ENCODE measurements around the gene CHRNE. TPM values are rescaled to one million over a fixed set of nuclear protein-coding genes. Genes with fewer than 3 reads are reported as not detected.
A peak's percentile ranks its signal among the peaks of the same experiment; 100 is the strongest.

Gene CHRNE
- total RNA-seq, 2 experiments from 2014 or later: 0.27 to 0.32 TPM

DNA sequence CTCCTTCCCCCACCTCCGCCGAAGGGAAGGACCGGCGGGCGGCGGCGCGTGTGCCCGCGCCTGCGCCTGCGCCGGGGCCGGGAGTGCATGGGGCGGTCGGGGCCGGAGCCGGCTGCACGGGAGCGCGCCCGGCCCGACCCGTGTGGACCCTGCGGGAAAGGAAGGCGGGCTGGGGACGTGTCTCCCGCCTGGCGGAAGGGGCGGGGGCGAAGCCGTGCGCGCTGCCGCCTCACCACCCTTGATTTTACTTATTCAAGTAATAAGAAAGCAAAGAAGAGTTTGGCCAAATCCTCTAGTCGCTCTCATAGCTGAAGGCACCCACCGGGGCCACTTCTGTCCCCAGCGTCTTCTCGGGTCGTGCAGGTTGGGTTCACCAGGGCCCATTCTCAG lies 46.0 kb upstream of the CHRNE start:
- no peaks in the 10 kb centered on the region for H3K9me3 ChIP-seq (ENCODE audit: low read length)
- intact Hi-C loops (cut with micrococcal nuclease; ENCODE audit: unreplicated experiment): loop anchor here (1.0 to 10.0 kb wide), 3 partner anchors 18 to 246 kb away; partner anchors contain the start of genes INCA1, KIF1C, SPAG7 and ZNF594
- CTCF ChIA-PET (ENCODE audit: unreplicated experiment): no interaction called here
- no peak for TF ChIP-seq EZH2phosphoT487 (IDR thresholded peaks at IDR 0.05; ENCODE audit: borderline replicate concordance, low read depth, low read length)
- TF ChIP-seq, protein P1, sequence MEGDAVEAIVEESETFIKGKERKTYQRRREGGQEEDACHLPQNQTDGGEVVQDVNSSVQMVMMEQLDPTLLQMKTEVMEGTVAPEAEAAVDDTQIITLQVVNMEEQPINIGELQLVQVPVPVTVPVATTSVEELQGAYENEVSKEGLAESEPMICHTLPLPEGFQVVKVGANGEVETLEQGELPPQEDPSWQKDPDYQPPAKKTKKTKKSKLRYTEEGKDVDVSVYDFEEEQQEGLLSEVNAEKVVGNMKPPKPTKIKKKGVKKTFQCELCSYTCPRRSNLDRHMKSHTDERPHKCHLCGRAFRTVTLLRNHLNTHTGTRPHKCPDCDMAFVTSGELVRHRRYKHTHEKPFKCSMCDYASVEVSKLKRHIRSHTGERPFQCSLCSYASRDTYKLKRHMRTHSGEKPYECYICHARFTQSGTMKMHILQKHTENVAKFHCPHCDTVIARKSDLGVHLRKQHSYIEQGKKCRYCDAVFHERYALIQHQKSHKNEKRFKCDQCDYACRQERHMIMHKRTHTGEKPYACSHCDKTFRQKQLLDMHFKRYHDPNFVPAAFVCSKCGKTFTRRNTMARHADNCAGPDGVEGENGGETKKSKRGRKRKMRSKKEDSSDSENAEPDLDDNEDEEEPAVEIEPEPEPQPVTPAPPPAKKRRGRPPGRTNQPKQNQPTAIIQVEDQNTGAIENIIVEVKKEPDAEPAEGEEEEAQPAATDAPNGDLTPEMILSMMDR (conservative IDR thresholded peaks at IDR 0.05; ENCODE audit: low read length): no peak
- POLR2A ChIA-PET: interaction anchor here (0.7 to 0.9 kb wide), 2 partner anchors 19 to 392 kb away, joined by 3 read pairs; partner anchors contain the start of gene SPAG7
- no peaks in the 10 kb centered on the region for H3K9me2 ChIP-seq (ENCODE audit: insufficient read depth, low read length)
- H2AFZ ChIP-seq (ENCODE audit: low read length): peak overlapping the region; percentile 15; the same call in 1 of the 2 replicates
- H3K4me3 ChIP-seq (ENCODE audit: low read depth, low read length, poor library complexity, severe bottlenecking): peak overlapping the region; percentile 100
- H3K27ac ChIP-seq (ENCODE audit: low read depth, low read length, poor library complexity, severe bottlenecking): peak overlapping the region; percentile 99
- peaks cover 49% of the 10 kb centered on the region for H3K4me1 ChIP-seq (ENCODE audit: insufficient read depth, low read length, poor library complexity, severe bottlenecking)
- peaks cover 43% of the 10 kb centered on the region for H3K36me3 ChIP-seq (ENCODE audit: insufficient read depth, low read length)
- peak; percentile 93 for DNase-seq (ENCODE audit: low spot score)
- no TSS peak for BruUV-seq (replicated peaks)
- peak overlapping the region; percentile 93 for H3K4me2 ChIP-seq (ENCODE audit: low read length)
- H4K20me1 ChIP-seq (ENCODE audit: insufficient read depth, low read length): peaks cover 19% of the 10 kb centered on the region
- H3K79me2 ChIP-seq (ENCODE audit: insufficient read depth, low read depth, low read length): peaks cover 39% of the 10 kb centered on the region

GRCh38 chr17:4948166-4948930 lies 45.5 kb upstream of the CHRNE start, which contains the start of gene PFN1:
TSS of gene PFN1 (minus strand) at chr17:4948530. CDS start at chr17:4948394, 136 bp downstream.
- peak; percentile 96 for DNase-seq (ENCODE audit: low spot score)
- peaks cover 55% of the 10 kb centered on the region for H3K4me1 ChIP-seq (ENCODE audit: insufficient read depth, low read length, poor library complexity, severe bottlenecking)
- ChIA-PET POLR2A (interaction anchor here (0.5 to 0.9 kb wide), 4 partner anchors 19 to 478 kb away, joined by 3 read pairs; partner anchors contain the start of gene SPAG7), CTCF (ENCODE audit: unreplicated experiment) (interaction anchor here (0.7 kb wide), 1 partner anchor 19 kb away, joined by 3 read pairs; the partner anchor contains the start of gene SPAG7)
- H3K4me3 ChIP-seq (ENCODE audit: low read depth, low read length, poor library complexity, severe bottlenecking): peak within 1 kb of the TSS; percentile 100
- peak within 1 kb of the TSS; percentile 99 for H3K27ac ChIP-seq (ENCODE audit: low read depth, low read length, poor library complexity, severe bottlenecking)
- TF ChIP-seq, protein P1 (conservative IDR thresholded peaks at IDR 0.05; ENCODE audit: low read length): no peak
- TF ChIP-seq EZH2phosphoT487 (IDR thresholded peaks at IDR 0.05; ENCODE audit: borderline replicate concordance, low read depth, low read length): no peak
- peaks cover 45% of the 10 kb centered on the region for H3K79me2 ChIP-seq (ENCODE audit: insufficient read depth, low read depth, low read length)
- peak within 1 kb of the TSS; percentile 97 for H3K4me2 ChIP-seq (ENCODE audit: low read length)
- H3K9me2 ChIP-seq (ENCODE audit: insufficient read depth, low read length): no peaks in the 10 kb centered on the region
- peaks cover 49% of the 10 kb centered on the region for H3K36me3 ChIP-seq (ENCODE audit: insufficient read depth, low read length)
- BruUV-seq (replicated peaks): no TSS peak
- H3K9me3 ChIP-seq (ENCODE audit: low read length): no peaks in the 10 kb centered on the region
- intact Hi-C loops (cut with micrococcal nuclease; ENCODE audit: unreplicated experiment): loop anchor here (1.0 to 10.0 kb wide), 2 partner anchors 49 to 246 kb away; partner anchors contain the start of genes INCA1, KIF1C and ZNF594
- H4K20me1 ChIP-seq (ENCODE audit: insufficient read depth, low read length): peaks cover 19% of the 10 kb centered on the region
- H2AFZ ChIP-seq (ENCODE audit: low read length): peak within 1 kb of the TSS; percentile 15; the same call in 1 of the 2 replicates

All from OCI-LY7 (cell line).